Neural progenitor cell (in vitro differentiated cells): Measurements from ENCODE around the gene NFKBIE. TPM values are rescaled to one million over a fixed set of nuclear protein-coding genes. Genes with fewer than 3 reads are reported as not detected.

Experiments
- DNase-seq: peaks from one replicate; pipeline ENCODE4 v3.0.0-alpha.2; 2016; ENCODE audit warnings: low spot score
- H2AFZ ChIP-seq: fragments of 200-600 bp; sonication (generic); replicated peaks from 2 replicates; pipeline ENCODE4 v1.6.1; 2016; ENCODE audit warnings: antibody characterized with exemption
- H3F3A ChIP-seq: fragments of 200-600 bp; sonication (generic); 2 replicates; pipeline ENCODE4 v1.6.1; 2016; ENCODE audit warnings: antibody characterized with exemption, low read depth
- H3K27ac ChIP-seq: fragments of 200-600 bp; sonication (generic); 2 replicates; pipeline ENCODE4 v1.5.1; 2016; ENCODE audit warnings: mild to moderate bottlenecking
- H3K27me3 ChIP-seq: fragments of 200-600 bp; sonication (generic); 2 replicates; pipeline ENCODE4 v1.6.1; 2016; ENCODE audit warnings: mild to moderate bottlenecking, moderate library complexity
- H3K36me3 ChIP-seq: fragments of 200-600 bp; sonication (generic); 2 replicates; pipeline ENCODE4 v1.5.1; 2016
- H3K4me1 ChIP-seq: fragments of 200-600 bp; sonication (generic); 2 replicates; pipeline ENCODE4 v1.6.1; 2016; ENCODE audit warnings: mixed run types
- H3K4me2 ChIP-seq: fragments of 200-600 bp; sonication (generic); 2 replicates; pipeline ENCODE4 v1.6.1; 2016
- H3K4me3 ChIP-seq: fragments of 200-600 bp; sonication (generic); 2 replicates; pipeline ENCODE4 v1.5.1; 2016
- H3K79me2 ChIP-seq: fragments of 200-600 bp; sonication (generic); 2 replicates; pipeline ENCODE4 v1.6.1; 2016; ENCODE audit warnings: low read depth
- H3K9ac ChIP-seq: fragments of 200-600 bp; sonication (generic); 2 replicates; pipeline ENCODE4 v1.6.1; 2016
- H3K9me3 ChIP-seq: fragments of 200-600 bp; sonication (generic); 2 replicates; pipeline ENCODE4 v1.5.1; 2016; ENCODE audit warnings: low read depth
- H4K20me1 ChIP-seq: fragments of 200-600 bp; sonication (generic); 2 replicates; pipeline ENCODE4 v1.6.1; 2016; ENCODE audit warnings: low read depth
- H3K27ac Mint-ChIP-seq: 3 replicates; pipeline ENCODE4 v1.8.0; 2021; ENCODE audit warnings: mixed read lengths
- H3K27me3 Mint-ChIP-seq: 2 replicates; pipeline ENCODE4 v1.8.0; 2022; ENCODE audit warnings: low read depth, mild to moderate bottlenecking, inconsistent platforms, moderate library complexity, mixed read lengths; ENCODE audit not compliant: insufficient read depth
- H3K36me3 Mint-ChIP-seq: 3 replicates; pipeline ENCODE4 v1.8.0; 2021; ENCODE audit warnings: mixed read lengths
- H3K4me1 Mint-ChIP-seq: 3 replicates; pipeline ENCODE4 v1.8.0; 2021; ENCODE audit warnings: mixed read lengths
- H3K4me3 Mint-ChIP-seq: 3 replicates; pipeline ENCODE4 v1.8.0; 2021; ENCODE audit warnings: mild to moderate bottlenecking, moderate library complexity, mixed read lengths
- H3K9me3 Mint-ChIP-seq: 3 replicates; pipeline ENCODE4 v1.8.0; 2020; ENCODE audit warnings: mixed read lengths
- CTCF ChIP-seq: fragments of 200-600 bp; sonication (generic); IDR thresholded peaks from 2 replicates; pipeline ENCODE4 v1.5.1; 2017; ENCODE audit warnings: antibody characterized with exemption, mild to moderate bottlenecking
- EZH2 ChIP-seq: fragments of 200-600 bp; sonication (generic); IDR thresholded peaks from 2 replicates; pipeline ENCODE4 v1.6.1; 2017; ENCODE audit warnings: antibody characterized with exemption, mild to moderate bottlenecking, moderate library complexity
- EZH2phosphoT487 ChIP-seq: fragments of 200-600 bp; sonication (generic); IDR thresholded peaks from 2 replicates; pipeline ENCODE4 v1.6.1; 2017; ENCODE audit warnings: antibody characterized with exemption
- total RNA-seq: library from RNA; depleted of rRNA; stranded (reverse); fragments of >200 nt; gene quantifications from 2 replicates; pipeline ENCODE4 v1.2.3, GENCODE V29; 2015; ENCODE audit warnings: low replicate concordance

The NFKBIE gene
- total RNA-seq, 1 donor from 2014 or later, result 5.1 TPM

DNA sequence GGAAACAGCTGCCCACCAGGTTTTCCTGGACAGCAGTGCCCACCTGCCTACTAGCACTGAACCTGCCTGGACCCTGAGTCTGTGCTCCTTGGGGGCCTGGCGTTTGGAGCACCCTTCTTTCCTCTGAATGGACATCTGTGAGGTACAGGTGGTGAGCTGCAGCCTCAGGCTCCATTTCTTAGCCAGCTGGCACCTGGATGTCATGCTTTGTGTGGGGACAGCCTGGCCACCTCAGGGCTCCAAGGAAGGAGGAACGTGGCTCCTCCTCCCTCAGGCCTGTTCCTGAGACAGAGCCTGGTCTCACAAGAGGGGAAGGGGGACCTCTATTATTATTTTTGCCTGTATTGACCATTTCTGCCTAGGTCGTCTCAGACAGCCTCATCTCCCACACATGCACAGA, 13.0 kb upstream of the NFKBIE start:
- peaks cover 49% of the 10 kb centered on the region for H3K27me3 ChIP-seq
- Mint-ChIP-seq H3K4me1 (peaks cover 10% of the 10 kb centered on the region), H3K4me3 (no peak overlapping the region), H3K27ac (no peak overlapping the region), H3K36me3 (peaks cover 5% of the 10 kb centered on the region), H3K27me3 (peaks cover 26% of the 10 kb centered on the region), H3K9me3 (peaks cover 3% of the 10 kb centered on the region)
- H3K4me3 ChIP-seq, result no peak overlapping the region
- no peaks in the 10 kb centered on the region for H4K20me1 ChIP-seq
- no peaks in the 10 kb centered on the region for H3K4me1 ChIP-seq
- H3K9me3 ChIP-seq, result no peaks in the 10 kb centered on the region
- no peaks in the 10 kb centered on the region for H3K79me2 ChIP-seq
- H3K27ac ChIP-seq, result no peak overlapping the region
- H3F3A ChIP-seq, result no peaks in the 10 kb centered on the region
- H3K9ac ChIP-seq, result no peak overlapping the region
- DNase-seq, result no peak
- no peak for TF ChIP-seq CTCF
- H3K36me3 ChIP-seq, result no peaks in the 10 kb centered on the region
- no peak overlapping the region for H2AFZ ChIP-seq
- H3K4me2 ChIP-seq, result no peak overlapping the region

- H3K4me1 Mint-ChIP-seq, result peaks cover 10% of the 10 kb centered on the region
- peaks cover 26% of the 10 kb centered on the region for H3K27me3 Mint-ChIP-seq
- H4K20me1 ChIP-seq, result no peaks in the 10 kb centered on the region
- H3K4me3 Mint-ChIP-seq, result no peak overlapping the region
- no peaks in the 10 kb centered on the region for H3K9me3 ChIP-seq
- no peak for TF ChIP-seq EZH2
- TF ChIP-seq CTCF, result no peak
- H3K27ac ChIP-seq, result no peak overlapping the region
- no peaks in the 10 kb centered on the region for H3K36me3 ChIP-seq
- no peak for DNase-seq
- H3K27me3 ChIP-seq, result peaks cover 44% of the 10 kb centered on the region
- peaks cover 3% of the 10 kb centered on the region for H3K9me3 Mint-ChIP-seq
- peak overlapping the region; percentile 83 for H3K27ac Mint-ChIP-seq
- H3K9ac ChIP-seq, result no peak overlapping the region
- no peaks in the 10 kb centered on the region for H3K79me2 ChIP-seq
- no peak overlapping the region for H3K4me3 ChIP-seq
- peaks cover 5% of the 10 kb centered on the region for H3K36me3 Mint-ChIP-seq
- no peak overlapping the region for H2AFZ ChIP-seq
- no peak overlapping the region for H3K4me2 ChIP-seq
- H3F3A ChIP-seq, result no peaks in the 10 kb centered on the region
- H3K4me1 ChIP-seq, result no peaks in the 10 kb centered on the region
Measured at GRCh38 chr6:44277763-44278162, 12.4 kb upstream of the NFKBIE start.

DNA sequence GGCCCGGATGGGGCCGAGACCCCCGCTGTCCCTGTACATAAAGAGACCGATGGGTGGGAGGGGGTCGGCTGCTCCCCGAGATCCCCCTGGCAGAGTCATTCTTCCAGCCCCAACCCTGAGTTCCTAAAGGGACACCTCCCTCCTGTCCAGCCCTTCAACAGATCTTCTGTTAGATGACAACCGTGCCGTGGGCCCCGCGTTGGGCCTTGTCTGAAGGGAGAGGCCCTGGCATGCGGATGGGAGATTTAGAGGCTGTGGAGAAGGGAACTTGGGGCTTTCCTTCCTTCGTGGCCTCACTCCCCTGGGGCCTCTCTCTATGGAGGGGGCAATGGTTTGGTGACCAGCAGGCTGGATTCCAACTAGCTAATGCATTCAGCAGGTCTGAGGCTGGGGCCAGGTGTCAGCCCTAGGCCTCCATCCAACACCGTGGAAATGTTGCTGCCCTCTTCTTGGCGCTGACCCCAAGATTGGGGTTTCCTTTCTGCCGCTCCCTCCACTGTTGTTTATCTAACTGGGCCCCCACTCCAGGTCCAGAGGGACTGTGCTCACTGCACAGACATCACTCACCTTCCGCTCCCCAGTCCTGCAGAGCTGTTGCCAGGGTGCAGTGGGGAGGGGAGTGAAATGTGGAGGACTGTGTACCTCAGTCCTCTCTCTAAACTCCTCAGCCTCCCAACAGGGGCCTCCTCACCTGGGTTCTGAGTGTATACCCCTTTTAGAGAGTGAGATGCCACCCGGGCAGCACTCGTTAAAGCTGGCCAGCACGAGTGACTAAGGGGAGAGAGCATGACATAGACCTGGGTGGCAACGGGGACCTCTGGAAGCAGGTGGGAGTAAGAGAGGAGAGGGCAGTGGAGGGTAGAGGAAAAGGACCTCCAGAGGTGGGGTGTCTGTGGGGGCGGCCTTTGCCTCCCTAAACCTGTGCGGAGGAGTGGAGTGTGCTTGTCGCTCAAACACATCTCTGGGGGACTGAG, 11.6 kb upstream of the NFKBIE start:
- H3K4me3 ChIP-seq, result no peak overlapping the region

More for the DNA sequence above, 11.6 kb upstream of the NFKBIE start:
- Mint-ChIP-seq H3K27ac (no peak overlapping the region), H3K36me3 (peaks cover 5% of the 10 kb centered on the region), H3K4me3 (no peak overlapping the region), H3K4me1 (peaks cover 14% of the 10 kb centered on the region), H3K9me3 (peaks cover 3% of the 10 kb centered on the region), H3K27me3 (peaks cover 26% of the 10 kb centered on the region)
- Histone ChIP-seq H3K9ac (no peak overlapping the region), H3K79me2 (no peaks in the 10 kb centered on the region), H3K27ac (no peak overlapping the region), H3K4me1 (no peaks in the 10 kb centered on the region), H3F3A (no peaks in the 10 kb centered on the region), H3K27me3 (peaks cover 38% of the 10 kb centered on the region), H3K4me2 (no peak overlapping the region), H2AFZ (no peak overlapping the region), H4K20me1 (no peaks in the 10 kb centered on the region), H3K9me3 (no peaks in the 10 kb centered on the region), H3K36me3 (no peaks in the 10 kb centered on the region)
- no peak for DNase-seq
- TF ChIP-seq EZH2 (no peak), CTCF (no peak), EZH2phosphoT487 (no peak)
